B cell (primary cell): ENCODE data around the gene EARS2.

Experiments used
- EZH2 ChIP-seq: IDR thresholded peaks from 2 replicates; pipeline ENCODE4 v1.6.1; 2012; ENCODE audit warnings: borderline replicate concordance, low read depth, mild to moderate bottlenecking, moderate library complexity, low read length; ENCODE audit not compliant: insufficient read depth, poor library complexity, severe bottlenecking
- TF ChIP-seq, protein P1 (sequence below): fragments of 200-600 bp; IDR thresholded peaks from one replicate; pipeline ENCODE4 v1.8.0; 2022; ENCODE audit warnings: antibody characterized with exemption, mild to moderate bottlenecking

DNA sequence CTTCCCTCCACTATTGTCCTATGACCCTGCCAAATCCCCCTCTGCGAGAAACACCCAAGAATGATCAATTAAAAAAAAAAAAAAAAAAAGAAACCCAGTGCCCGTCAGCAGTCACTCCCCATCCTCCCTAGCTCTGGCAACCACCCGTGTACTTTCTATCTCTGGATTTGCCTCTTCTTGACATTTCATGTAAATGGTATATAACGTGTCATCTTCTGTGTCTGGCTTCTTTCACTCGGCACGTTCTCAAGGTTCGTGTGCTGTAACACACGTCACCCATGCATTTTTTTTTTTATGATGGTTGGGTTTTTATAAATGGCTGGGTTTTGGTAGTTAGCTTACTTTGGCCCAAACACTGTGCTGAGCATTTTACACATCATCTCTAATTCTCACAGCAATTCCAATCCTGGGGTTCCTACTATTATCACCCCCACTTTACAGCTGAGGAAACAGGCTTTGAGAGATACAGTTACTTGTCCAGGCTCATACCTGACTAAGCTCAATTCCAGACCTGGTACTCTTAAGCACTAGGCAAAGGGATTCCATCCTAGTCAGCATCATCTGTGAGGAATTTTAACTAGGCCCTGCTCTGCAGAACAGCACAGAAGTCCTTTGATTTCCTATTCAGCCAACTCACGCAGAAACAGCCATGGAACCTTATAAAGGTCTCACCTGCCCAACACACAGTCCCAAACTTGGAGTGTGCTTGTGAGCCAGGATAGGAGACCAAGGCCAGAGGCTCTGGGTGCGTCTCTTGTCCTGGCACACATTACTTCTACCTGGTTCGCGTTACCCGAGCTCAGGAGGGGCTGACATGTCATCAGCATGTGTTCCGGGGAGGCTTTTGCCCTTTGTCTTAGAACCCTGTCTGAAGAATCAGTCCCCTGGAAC, 27.3 kb upstream of the EARS2 start:
- TF ChIP-seq, protein P1, sequence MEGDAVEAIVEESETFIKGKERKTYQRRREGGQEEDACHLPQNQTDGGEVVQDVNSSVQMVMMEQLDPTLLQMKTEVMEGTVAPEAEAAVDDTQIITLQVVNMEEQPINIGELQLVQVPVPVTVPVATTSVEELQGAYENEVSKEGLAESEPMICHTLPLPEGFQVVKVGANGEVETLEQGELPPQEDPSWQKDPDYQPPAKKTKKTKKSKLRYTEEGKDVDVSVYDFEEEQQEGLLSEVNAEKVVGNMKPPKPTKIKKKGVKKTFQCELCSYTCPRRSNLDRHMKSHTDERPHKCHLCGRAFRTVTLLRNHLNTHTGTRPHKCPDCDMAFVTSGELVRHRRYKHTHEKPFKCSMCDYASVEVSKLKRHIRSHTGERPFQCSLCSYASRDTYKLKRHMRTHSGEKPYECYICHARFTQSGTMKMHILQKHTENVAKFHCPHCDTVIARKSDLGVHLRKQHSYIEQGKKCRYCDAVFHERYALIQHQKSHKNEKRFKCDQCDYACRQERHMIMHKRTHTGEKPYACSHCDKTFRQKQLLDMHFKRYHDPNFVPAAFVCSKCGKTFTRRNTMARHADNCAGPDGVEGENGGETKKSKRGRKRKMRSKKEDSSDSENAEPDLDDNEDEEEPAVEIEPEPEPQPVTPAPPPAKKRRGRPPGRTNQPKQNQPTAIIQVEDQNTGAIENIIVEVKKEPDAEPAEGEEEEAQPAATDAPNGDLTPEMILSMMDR = no peak
- no peak for TF ChIP-seq EZH2
